T-helper 1 cell treated with Interleukin-12 subunit alpha and Interleukin-12 subunit beta and Interleukin-4 antibody, amounts not matched to agents 30 ng/mL and 1 ng/mL, for 36 hours (primary cell): ENCODE measurements around the gene ATP6V0E1. TPM values are rescaled to one million over a fixed set of nuclear protein-coding genes. Genes with fewer than 3 reads are reported as not detected.

Source experiments
- intact Hi-C: fragments of 100-400 bp; cut with micrococcal nuclease; formaldehyde crosslinking; loops from one replicate; pipeline ENCODE4 v1.15.1; 2024
- total RNA-seq: library from RNA; stranded (reverse); gene quantifications from 2 replicates; pipeline ENCODE4 v1.2.3, GENCODE V29; 2022

The ATP6V0E1 gene
- total RNA-seq, 1 donor from 2014 or later = 193 TPM

DNA sequence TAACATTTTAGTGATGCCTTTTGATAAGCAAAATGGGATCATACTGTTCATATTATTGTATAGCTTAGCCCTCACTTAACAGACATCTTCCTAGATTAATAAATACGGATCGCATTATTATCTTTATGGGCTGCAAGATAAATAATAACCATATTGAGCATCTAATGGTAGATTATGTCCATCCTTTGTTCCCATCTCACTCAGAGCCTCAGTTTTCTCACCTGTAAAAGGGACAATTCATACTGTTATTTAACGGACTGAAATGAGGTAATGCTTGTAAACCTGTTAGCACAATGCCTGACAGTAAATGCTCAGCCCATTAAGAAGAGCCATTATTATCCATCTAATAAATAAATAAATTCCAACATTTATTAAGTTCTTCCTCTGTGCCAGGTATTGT lies 27.3 kb upstream of the ATP6V0E1 start:
- intact Hi-C loops = loop anchor here (5.0 kb wide), 2 partner anchors 326 to 769 kb away; partner anchors contain the start of gene STK10

GRCh38 chr5:172956936-172957335 lies 26.6 kb upstream of the ATP6V0E1 start:
- intact Hi-C loops = loop anchor here (5.0 kb wide), 2 partner anchors 325 to 770 kb away; partner anchors contain the start of gene STK10

DNA sequence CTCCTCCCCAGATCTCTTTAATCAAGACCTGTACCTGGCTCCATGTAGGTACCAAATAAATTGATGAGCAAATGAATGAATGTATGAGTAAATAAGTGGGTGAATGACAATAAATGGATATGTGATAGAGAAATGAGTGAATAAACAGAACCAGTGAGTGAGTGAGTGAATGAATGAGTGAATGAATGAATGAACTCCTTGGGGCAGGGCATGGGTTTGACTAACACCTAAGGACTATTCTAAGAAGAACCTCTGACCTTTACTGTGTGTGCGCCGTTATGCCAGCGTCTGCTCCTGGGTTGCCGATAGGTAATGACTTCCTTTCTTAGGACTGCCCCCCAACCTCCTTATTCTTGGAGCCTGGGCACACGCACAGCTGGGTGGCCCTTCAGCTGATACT lies 26.1 kb upstream of the ATP6V0E1 start:
- intact Hi-C loops = loop anchor here (5.0 kb wide), 2 partner anchors 325 to 770 kb away; partner anchors contain the start of gene STK10

- intact Hi-C loops = loop anchor here (1.0 to 5.0 kb wide), 20 partner anchors 25 to 1571 kb away; partner anchors contain the start of genes ATP6V0E1, BNIP1, BOD1 and CPEB4
These were observed 25.1 kb upstream of the ATP6V0E1 start for GRCh38 chr5:172958331-172959046.

DNA sequence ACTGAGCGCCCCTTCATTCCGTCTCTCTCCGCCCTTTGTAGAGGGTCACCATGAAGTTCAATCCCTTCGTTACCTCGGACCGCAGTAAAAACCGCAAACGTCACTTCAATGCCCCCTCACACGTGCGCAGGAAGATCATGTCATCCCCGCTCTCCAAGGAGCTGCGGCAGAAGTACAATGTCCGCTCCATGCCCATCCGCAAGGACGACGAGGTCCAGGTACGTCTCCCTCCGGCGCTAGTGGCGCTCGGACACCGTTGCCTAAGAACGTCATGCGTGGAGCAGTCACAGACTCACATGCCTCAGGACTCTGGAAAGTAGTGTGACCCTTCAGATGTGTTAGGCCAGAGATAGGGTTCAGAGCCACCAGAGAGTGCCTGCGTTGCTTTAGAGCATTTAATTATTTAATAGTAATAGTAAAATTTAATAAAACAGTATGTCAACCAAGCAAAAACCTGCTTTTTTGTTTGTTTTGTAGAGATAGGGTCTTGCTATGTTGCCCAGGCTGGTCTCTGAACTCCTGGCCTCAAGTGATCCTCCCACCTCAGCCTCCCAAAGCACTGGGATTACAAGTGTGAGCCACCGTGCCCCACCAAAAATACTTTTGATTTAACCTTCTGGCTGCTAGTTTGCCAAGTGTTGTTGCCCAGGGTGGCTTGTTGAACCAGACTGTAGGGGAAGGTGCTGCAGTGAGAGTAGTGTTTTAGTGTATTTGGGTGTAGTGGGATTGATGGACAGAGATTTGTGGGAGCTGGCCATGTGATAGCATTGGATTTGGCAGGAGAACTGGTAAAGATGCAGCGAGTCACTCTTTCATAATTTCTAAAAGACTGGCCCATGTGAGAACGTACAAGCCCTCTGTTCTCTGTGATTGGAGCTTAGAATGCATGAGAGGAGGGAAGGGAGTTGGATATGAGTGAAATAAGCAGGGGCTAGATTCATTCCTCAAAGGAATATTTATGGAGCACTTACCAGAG lies 23.5 kb upstream of the ATP6V0E1 start:
- intact Hi-C loops = loop anchor here (1.0 to 5.0 kb wide), 14 partner anchors 23 to 1573 kb away; partner anchors contain the start of genes ATP6V0E1, BNIP1, CPEB4 and ERGIC1

DNA sequence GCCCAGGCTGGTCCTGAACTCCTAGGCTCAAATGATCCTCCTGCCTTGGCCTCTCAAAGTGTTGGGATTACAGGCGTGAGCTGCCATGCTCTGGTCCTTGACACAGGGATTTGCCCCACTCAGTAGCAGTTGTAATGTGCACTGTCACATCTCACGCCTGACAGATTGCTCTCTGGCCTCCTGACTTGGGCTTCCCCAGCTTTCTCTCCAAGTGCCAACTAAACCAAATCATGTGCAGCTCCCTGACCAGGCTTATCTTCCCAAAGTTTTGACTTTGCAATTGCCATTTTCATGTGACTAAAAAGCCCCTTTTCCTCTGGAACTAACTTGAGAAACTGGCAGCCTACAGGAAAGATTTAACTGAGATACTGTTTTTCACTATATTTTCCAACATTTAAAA lies 13.7 kb upstream of the ATP6V0E1 start:
- intact Hi-C loops = no loop called here

GRCh38 chr5:172971482-172971881 lies 12.1 kb upstream of the ATP6V0E1 start:
- intact Hi-C loops = no loop called here

DNA sequence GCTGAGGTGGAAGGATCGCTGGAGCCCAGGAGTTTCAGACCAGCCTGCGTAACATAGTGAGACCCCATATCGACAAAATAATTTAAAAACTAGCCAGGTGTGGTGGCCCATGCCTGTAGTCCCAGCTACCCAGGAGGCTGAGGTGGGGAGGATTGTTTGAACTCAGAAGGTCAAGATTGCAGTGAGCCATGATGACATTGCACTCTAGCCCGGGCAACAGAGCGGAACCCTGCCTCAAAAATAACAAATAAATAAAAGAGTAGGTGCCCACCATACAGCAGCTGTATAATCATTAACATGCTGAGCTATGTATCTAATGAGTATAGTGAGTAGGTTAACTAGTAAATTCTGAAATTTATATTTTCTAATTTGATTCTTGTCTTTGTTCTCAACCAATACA lies 11.0 kb upstream of the ATP6V0E1 start:
- intact Hi-C loops = no loop called here

DNA sequence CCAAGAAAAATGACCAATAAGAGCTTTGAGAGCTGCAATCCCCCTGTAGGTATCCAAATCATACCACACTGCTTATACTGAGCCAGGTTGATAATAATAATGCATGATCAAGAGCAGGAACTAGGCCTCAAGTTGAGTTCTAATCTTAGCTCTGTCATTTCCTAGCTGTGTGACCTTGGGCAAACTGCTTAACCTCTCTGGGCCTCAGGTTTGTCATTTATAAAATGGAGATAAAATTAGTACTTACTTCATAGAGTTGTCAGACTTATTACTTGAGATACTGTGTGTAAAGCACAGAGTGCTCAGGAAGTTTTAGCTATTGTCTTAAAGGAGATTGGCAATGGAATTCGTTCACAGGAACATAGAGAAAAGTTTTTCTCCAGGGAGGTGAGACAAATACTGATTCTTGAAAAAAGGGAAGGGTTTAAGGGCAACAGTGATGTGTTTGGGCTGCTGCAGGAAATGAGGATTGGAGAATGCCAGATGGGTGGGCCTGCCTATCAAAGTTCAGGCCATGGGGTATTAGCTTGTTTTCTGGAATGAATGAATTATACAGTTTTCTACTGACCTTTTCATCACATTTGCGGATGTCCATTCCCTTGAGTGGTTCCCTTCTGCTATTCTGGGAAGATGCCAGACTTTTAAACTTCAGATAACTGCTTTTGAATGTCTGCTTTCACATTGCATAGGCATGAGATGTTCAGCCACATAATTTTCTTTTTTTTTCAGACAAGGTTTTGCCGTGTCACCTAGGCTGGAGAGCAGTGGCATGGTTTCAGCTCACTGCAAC lies 10.2 kb upstream of the ATP6V0E1 start:
- intact Hi-C loops = no loop called here

DNA sequence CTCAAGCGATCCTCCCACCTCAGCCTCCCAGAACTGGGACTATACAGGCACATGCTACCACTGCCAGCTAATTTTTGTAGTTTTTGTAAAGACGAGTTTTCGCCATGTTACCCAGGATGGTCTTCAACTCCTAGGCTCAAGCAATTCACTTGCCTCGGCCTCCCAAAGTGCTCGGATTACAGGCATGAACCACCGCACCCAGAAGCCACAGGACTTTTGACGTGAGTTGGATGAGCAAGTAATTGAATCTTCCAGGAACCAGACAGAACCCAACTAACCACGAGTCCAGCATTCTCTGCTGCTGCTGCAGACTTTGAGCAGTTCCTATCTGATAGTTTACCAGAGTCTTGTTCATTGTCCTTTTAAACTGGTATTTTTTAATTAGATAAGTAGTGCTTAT lies 9.6 kb upstream of the ATP6V0E1 start:
- intact Hi-C loops = no loop called here

DNA sequence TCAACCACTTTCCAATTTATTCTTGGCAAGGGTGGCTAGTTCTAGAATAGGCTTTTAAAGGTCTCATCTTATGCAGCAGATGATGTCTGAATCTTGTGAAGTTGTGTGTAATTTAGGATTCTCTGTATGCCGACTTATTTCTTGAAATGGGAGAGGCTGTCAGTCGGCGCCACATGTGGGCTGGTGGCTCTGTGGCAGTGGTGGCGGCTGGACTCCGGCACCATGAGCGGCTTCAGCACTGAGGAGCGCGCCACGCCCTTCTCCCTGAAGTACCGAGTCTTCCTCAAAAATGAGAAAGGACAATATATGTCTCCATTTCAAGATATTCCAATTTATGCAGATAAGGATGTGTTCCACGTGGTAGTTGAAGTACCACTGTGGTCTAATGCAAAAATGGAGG lies 8.3 kb upstream of the ATP6V0E1 start:
- intact Hi-C loops = no loop called here

DNA sequence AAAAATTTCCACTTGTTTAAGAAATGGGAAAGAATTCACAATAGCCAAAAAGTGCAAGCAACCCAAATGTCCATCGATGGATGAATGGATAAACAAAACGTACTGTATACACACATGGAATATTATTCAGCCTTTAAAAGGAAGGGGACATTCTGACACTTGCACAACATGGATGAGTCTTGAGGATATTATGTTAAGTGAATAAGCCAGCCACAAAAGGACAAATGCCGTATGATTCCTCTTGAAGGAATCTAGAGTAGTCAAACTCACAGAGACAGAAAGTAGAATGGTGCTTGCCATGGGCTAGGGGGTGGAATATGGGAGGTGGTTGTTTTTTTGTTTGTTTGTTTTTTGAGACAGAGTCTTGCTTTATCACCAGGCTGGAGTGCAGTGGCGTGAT lies 3.8 kb upstream of the ATP6V0E1 start:
- intact Hi-C loops = loop anchor here (5.0 to 10.0 kb wide), 6 partner anchors 208 to 1592 kb away; partner anchors contain the start of genes CPEB4, NPM1 and UBTD2

- intact Hi-C loops = loop anchor here (2.0 to 10.0 kb wide), 7 partner anchors 205 to 1595 kb away; partner anchors contain the start of genes CPEB4, NPM1 and UBTD2
These were observed 1.6 kb upstream of the ATP6V0E1 start for GRCh38 chr5:172981931-172982330.

DNA sequence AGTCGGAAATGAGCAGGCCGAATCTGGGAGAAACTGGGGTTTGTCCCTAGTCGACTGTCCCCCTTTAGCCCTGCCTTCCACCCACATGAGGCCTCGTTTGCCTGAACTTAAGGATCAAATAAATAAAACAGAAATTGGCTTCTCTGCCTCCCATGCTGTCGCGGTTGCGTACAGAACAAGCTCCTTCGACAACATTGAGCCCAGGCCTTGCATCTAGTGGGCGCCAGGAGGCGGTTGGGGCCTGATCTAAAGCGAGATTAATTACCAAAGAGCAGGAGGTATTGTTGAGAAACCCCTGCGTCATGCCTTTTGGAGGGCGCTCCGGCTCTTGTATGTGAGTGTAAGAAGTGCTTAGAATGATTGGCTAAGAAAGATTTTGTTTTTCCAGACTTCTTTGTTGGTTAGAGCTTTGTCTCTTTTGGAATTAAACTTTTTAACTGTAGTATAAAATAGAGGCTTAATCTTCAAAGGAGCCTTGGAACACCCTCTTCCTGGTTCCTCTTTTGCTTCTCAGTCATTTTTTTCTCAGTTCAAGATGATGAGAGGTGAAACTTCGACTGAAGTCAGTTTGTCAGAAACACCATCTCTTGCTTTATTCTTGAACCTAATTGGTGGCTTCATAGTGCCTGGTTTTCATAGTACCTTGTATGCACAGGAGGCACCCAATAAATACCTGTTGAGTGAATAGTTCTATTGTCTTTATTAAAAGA lies 828 bp downstream of the ATP6V0E1 start:
- intact Hi-C loops = loop anchor here (1.0 to 10.0 kb wide), 14 partner anchors 51 to 1597 kb away; partner anchors contain the start of genes BNIP1, BOD1, CPEB4 and NPM1

DNA sequence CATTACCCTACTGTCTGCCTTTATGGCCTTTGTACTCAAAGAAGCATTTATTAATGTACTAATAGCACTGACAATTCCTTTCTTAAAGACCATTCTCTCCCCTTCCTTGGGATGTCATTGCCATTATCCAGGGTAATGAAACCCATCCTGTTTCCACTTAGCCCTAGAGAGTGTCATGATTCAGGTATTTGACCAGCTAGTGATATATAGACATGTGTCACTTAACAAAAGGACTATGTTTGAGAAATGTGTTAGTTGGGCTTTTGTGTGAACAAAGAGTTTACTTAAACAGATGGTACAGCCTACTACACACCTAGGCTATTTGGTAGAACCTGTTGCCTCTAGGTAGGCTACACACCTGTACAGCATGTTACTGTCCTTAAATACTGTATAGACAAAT lies 2.0 kb downstream of the ATP6V0E1 start:
- intact Hi-C loops = loop anchor here (2.0 to 10.0 kb wide), 3 partner anchors 209 to 811 kb away; no protein-coding TSS in a partner anchor

GRCh38 chr5:172988276-172988675 lies 4.7 kb downstream of the ATP6V0E1 start:
- intact Hi-C loops = loop anchor here (10.0 kb wide), 1 partner anchor 813 kb away; no protein-coding TSS in a partner anchor

- intact Hi-C loops = no loop called here
These were observed 7.2 kb downstream of the ATP6V0E1 start for GRCh38 chr5:172990776-172991175.

DNA sequence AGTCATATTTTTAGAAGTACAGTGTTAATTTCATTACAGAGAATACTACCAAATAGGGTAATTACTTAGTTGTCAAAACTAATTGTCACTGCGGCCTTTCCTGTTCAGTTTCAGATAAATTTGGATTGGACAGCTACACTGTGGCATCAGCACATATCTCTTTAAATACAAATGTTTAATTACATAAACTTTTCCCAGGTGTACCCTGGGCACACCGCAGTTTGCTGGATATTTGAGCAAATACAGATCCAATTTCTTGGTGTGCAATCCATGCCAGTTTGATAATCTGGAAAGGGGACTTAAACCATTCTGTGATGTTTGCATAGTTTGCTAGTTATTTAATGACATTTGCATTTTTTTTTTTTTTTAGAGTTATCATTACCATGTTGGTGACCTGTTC lies 10.8 kb downstream of the ATP6V0E1 start:
- intact Hi-C loops = no loop called here

DNA sequence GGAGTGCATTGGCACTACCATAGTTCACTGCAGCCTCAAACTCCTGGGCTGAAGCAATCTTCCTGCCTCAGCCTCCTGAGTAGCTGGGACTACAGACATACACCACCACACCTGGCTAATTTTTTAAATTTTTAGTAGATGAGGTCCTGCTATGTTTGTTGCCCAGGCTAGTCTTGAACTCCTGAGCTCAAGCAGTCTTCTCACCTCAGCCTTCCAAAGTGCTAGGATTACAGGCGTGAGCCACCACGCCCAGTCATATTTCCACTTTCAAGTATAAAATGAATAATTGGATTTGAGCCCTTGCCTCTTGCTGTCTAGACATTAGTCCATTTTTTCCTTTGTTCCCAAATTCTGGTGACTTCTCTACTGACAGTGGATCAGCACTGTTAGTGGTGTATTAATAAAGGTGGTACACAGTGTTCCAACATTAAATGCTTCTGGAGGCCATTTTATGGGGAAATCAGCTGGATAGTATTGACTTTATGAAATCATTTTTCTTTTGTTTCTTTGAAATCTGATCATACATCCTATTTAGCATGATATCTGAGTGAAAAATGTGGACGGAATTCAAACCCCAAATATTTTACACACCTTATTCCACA lies 15.9 kb downstream of the ATP6V0E1 start:
- intact Hi-C loops = no loop called here
